Measurements from ENCODE around the gene MSL2.

DNA sequence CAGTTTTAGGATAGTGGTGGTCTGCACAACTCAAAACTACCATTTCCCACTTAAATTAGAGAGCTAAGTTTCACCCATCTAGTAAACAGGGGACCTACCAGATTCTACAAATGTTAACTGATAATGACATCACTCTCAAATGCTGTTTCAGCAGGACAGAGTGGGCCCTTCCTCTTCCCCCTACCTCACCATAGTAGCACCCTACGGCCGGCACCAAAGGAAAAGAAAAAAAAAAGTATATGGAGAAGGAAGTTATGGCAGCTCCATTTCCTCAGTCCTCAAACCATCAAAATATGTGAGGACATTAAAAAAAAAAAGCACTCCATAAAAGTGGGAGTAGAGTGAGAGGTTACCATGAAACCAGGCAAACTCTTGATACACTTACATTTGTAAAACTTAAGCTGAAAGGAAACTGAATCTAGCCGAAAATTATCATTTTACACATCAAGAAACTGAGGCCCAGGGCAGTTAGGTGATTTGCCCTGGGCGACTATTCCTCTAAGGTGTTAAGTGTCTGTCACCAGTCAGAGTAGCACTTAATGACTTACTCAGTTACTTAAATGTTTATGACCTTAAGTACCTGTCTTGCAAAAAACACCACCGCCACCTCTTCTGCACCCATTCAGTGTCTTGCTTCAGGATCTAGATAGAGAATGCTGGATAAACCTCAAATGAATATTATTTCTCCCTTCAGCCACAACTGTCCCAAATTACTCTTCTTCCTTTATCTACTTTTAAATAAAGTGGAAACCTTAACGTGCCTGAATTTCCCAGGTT lies 2.7 kb downstream of the MSL2 start:
- TF ChIP-seq POLR2AphosphoS5 (IDR thresholded peaks at IDR 0.05) = no peak
- no peak for TF ChIP-seq POLR2A (IDR thresholded peaks at IDR 0.05)
- no peak for TF ChIP-seq EP300 (IDR thresholded peaks at IDR 0.05)
